Measurements from ENCODE around the gene TMEM9.

DNA sequence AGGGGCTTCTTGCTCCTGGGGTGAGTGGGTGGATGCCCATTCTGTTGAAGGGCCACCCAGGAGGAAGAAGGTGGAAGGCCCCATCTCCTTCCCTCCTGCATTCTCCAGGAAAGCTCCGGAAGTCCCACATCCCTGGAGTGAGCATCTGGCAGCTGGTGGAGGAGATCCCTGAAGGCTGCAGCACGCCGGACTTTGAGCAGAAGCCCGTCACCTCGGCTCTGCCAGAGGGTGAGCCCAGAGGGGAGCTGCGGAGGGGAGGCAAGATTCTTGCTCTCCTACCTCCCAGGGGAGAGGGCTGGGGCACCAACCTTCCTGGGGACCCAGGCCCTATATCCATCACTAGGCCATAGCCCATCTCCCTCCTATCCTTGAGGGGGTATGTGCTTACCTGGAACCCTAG is 39.8 kb upstream of the TMEM9 start:
- TF ChIP-seq CTCF (IDR thresholded peaks at IDR 0.05) = no peak
- TF ChIP-seq POLR2A (IDR thresholded peaks at IDR 0.05) = no peak
